Transverse colon (tissue), 4 donors: ENCODE results near the gene ERC2.

ENCODE experiments used
- EP300 ChIP-seq: sonication (generic); formaldehyde crosslinking; IDR thresholded peaks from one replicate; pipeline ENCODE4 v1.6.1; 2017; ENCODE audit warnings: antibody characterized with exemption, low read depth
- POLR2A ChIP-seq: fragments of 450-650 bp; IDR thresholded peaks from one replicate; pipeline ENCODE4 v1.6.1; 2016; ENCODE audit warnings: antibody characterized with exemption, mild to moderate bottlenecking, moderate library complexity
- POLR2AphosphoS5 ChIP-seq, 3 donors: sonication (generic); formaldehyde crosslinking; IDR thresholded peaks; one replicate each; pipeline ENCODE4 v1.6.1; 2016; ENCODE audit warnings: antibody characterized with exemption in 3 of 3
- TF ChIP-seq, protein P1 (sequence below), 5 experiments: fragments of 200-600 bp in 3 of 5; fragments of 450-650 bp in 2 of 5; sonication (generic) in 3 of 5; IDR thresholded peaks; 1 replicate in 2 of 5; 2 replicates in 3 of 5; pipeline ENCODE4 v1.5.1; 2016 to 2017; ENCODE audit warnings: antibody characterized with exemption in 5 of 5, inconsistent platforms in 3 of 5, mild to moderate bottlenecking in 2 of 5, moderate library complexity in 1 of 5

DNA sequence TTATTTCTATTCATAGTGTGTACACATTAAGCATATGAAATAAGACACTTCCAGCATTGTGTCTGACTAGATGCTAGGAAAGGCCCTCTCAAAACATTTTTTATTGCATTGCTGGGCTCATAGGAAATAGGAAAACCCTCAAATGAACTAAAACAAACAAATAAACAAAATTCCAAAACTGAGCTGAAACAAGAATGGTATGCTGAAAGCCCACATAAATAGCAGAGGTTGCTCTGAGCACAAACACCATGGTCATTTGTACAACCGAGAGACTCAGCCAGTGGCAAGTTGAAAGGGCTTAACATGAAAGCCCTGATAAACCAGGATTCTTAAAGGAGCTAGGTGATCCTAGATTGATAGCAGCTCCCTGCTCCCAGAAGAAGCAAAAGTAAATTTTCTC, 671.2 kb downstream of the ERC2 start:
- TF ChIP-seq, protein P1, sequence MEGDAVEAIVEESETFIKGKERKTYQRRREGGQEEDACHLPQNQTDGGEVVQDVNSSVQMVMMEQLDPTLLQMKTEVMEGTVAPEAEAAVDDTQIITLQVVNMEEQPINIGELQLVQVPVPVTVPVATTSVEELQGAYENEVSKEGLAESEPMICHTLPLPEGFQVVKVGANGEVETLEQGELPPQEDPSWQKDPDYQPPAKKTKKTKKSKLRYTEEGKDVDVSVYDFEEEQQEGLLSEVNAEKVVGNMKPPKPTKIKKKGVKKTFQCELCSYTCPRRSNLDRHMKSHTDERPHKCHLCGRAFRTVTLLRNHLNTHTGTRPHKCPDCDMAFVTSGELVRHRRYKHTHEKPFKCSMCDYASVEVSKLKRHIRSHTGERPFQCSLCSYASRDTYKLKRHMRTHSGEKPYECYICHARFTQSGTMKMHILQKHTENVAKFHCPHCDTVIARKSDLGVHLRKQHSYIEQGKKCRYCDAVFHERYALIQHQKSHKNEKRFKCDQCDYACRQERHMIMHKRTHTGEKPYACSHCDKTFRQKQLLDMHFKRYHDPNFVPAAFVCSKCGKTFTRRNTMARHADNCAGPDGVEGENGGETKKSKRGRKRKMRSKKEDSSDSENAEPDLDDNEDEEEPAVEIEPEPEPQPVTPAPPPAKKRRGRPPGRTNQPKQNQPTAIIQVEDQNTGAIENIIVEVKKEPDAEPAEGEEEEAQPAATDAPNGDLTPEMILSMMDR (IDR thresholded peaks at IDR 0.05): no peak
- TF ChIP-seq POLR2A (no peak), EP300 (no peak), POLR2AphosphoS5 (IDR thresholded peaks at IDR 0.05) (no peak)
